Measurements from ENCODE around the gene UQCRQ. TPM values are rescaled to one million over a fixed set of nuclear protein-coding genes. Genes with fewer than 3 reads are reported as not detected.

Gene UQCRQ
- total RNA-seq, 1 donor = 134 TPM

- DNase-seq (ENCODE audit: low read depth) = no peak
These were observed 43.6 kb upstream of the UQCRQ start for GRCh38 chr5:132822650-132823480.

GRCh38 chr5:132823481-132824050 is 42.9 kb upstream of the UQCRQ start:
- H3K4me3 ChIP-seq (ENCODE audit: low read depth, low read length) = no peak overlapping the region
- no peak for TF ChIP-seq CTCF (IDR thresholded peaks at IDR 0.05; ENCODE audit: insufficient read depth, low read depth, low read length)
- no peak for DNase-seq (ENCODE audit: low read depth)

More at GRCh38 chr5:132822650-132823480, 43.6 kb upstream of the UQCRQ start:
- no peak overlapping the region for H3K4me3 ChIP-seq (ENCODE audit: low read depth, low read length)
- TF ChIP-seq CTCF (IDR thresholded peaks at IDR 0.05; ENCODE audit: insufficient read depth, low read depth, low read length) = no peak

GRCh38 chr5:132824426-132824825 is 42.0 kb upstream of the UQCRQ start:
- no peak for DNase-seq (ENCODE audit: low read depth)
- TF ChIP-seq CTCF (IDR thresholded peaks at IDR 0.05; ENCODE audit: insufficient read depth, low read depth, low read length) = no peak
- no peak overlapping the region for H3K4me3 ChIP-seq (ENCODE audit: low read depth, low read length)

- TF ChIP-seq CTCF (IDR thresholded peaks at IDR 0.05; ENCODE audit: insufficient read depth, low read depth, low read length) = no peak
- H3K4me3 ChIP-seq (ENCODE audit: low read depth, low read length) = no peak overlapping the region
- no peak for DNase-seq (ENCODE audit: low read depth)
These were observed 41.2 kb upstream of the UQCRQ start for GRCh38 chr5:132825033-132825833.

GRCh38 chr5:132825834-132826391 is 40.5 kb upstream of the UQCRQ start:
- no peak for DNase-seq (ENCODE audit: low read depth)
- TF ChIP-seq CTCF (IDR thresholded peaks at IDR 0.05; ENCODE audit: insufficient read depth, low read depth, low read length) = no peak
- no peak overlapping the region for H3K4me3 ChIP-seq (ENCODE audit: low read depth, low read length)

- DNase-seq (ENCODE audit: low read depth) = no peak
- no peak overlapping the region for H3K4me3 ChIP-seq (ENCODE audit: low read depth, low read length)
- TF ChIP-seq CTCF (IDR thresholded peaks at IDR 0.05; ENCODE audit: insufficient read depth, low read depth, low read length) = no peak
These were observed 39.9 kb upstream of the UQCRQ start for GRCh38 chr5:132826424-132827082.

Data from fibroblast of villous mesenchyme (primary cell).